GM18907 (cell line): ENCODE data around the gene SPATA18.
A peak's percentile ranks its signal among the peaks of the same experiment; 100 is the strongest.
"Not testable (repeated sequence)": the region's sequence is repeated elsewhere in the genome, so short reads cannot be mapped to it uniquely, and the experiment has no call there.

Experiments used
- ATAC-seq: cut with Tn5 transposase; IDR thresholded peaks from one replicate; pipeline ENCODE4 v1.9.1; 2021; ENCODE audit warnings: mild to moderate bottlenecking, moderate library complexity; ENCODE audit not compliant: unreplicated experiment

SPATA18 gene

GRCh38 chr4:52051615-52052474 lies 741 bp downstream of the SPATA18 start:
- peak; percentile 75 for ATAC-seq

- ATAC-seq: peak; percentile 66
Observed at GRCh38 chr4:52052475-52052780, 1.3 kb downstream of the SPATA18 start.

GRCh38 chr4:52054254-52054653 lies 3.1 kb downstream of the SPATA18 start:
- ATAC-seq: no peak

- no peak for ATAC-seq
Observed at GRCh38 chr4:52057196-52057595, 6.1 kb downstream of the SPATA18 start.

GRCh38 chr4:52058275-52058674 lies 7.2 kb downstream of the SPATA18 start:
- no peak for ATAC-seq

- no peak for ATAC-seq
Observed at GRCh38 chr4:52059372-52059771, 8.3 kb downstream of the SPATA18 start.

GRCh38 chr4:52069571-52069970 lies 18.5 kb downstream of the SPATA18 start:
- no peak for ATAC-seq

GRCh38 chr4:52071791-52072546 lies 20.9 kb downstream of the SPATA18 start:
- ATAC-seq: no peak

GRCh38 chr4:52076731-52077130 lies 25.6 kb downstream of the SPATA18 start:
- no peak for ATAC-seq

- ATAC-seq: no peak
Observed at GRCh38 chr4:52079659-52080058, 28.6 kb downstream of the SPATA18 start.

GRCh38 chr4:52081216-52081615 lies 30.1 kb downstream of the SPATA18 start:
- ATAC-seq: no peak

- not testable (repeated sequence) for ATAC-seq
Observed at GRCh38 chr4:52086425-52086824, 35.3 kb downstream of the SPATA18 start.

- ATAC-seq: no peak
Observed at GRCh38 chr4:52091801-52092200, 40.7 kb downstream of the SPATA18 start.

- ATAC-seq: no peak
Observed at GRCh38 chr4:52093466-52093865, 42.4 kb downstream of the SPATA18 start.

GRCh38 chr4:52094376-52095145 lies 43.5 kb downstream of the SPATA18 start:
- no peak for ATAC-seq

- no peak for ATAC-seq
Observed at GRCh38 chr4:52095374-52095773, 44.3 kb downstream of the SPATA18 start.

GRCh38 chr4:52096048-52096447 lies 44.9 kb downstream of the SPATA18 start:
- no peak for ATAC-seq

GRCh38 chr4:52098618-52099017 lies 47.5 kb downstream of the SPATA18 start:
- no peak for ATAC-seq

GRCh38 chr4:52099860-52100461 lies 48.9 kb downstream of the SPATA18 start:
- peak; percentile 73 for ATAC-seq

GRCh38 chr4:52102587-52102986 lies 51.5 kb downstream of the SPATA18 start:
- no peak for ATAC-seq

GRCh38 chr4:52103319-52103718 lies 52.2 kb downstream of the SPATA18 start:
- ATAC-seq: no peak
